NCI-H146 treated with DMSO at 0.1 percent for 48 hours (cell line): ENCODE results near the gene UBQLN2.
A peak's percentile ranks its signal among the peaks of the same experiment; 100 is the strongest.
"Not testable (repeated sequence)": the region's sequence is repeated elsewhere in the genome, so short reads cannot be mapped to it uniquely, and the experiment has no call there.

ENCODE experiments used
- DNase-seq: peaks from one replicate; lab custom pipeline; 2025; ENCODE audit not compliant: unreplicated experiment; lab: John Stamatoyannopoulos, UW

The UBQLN2 gene

DNA sequence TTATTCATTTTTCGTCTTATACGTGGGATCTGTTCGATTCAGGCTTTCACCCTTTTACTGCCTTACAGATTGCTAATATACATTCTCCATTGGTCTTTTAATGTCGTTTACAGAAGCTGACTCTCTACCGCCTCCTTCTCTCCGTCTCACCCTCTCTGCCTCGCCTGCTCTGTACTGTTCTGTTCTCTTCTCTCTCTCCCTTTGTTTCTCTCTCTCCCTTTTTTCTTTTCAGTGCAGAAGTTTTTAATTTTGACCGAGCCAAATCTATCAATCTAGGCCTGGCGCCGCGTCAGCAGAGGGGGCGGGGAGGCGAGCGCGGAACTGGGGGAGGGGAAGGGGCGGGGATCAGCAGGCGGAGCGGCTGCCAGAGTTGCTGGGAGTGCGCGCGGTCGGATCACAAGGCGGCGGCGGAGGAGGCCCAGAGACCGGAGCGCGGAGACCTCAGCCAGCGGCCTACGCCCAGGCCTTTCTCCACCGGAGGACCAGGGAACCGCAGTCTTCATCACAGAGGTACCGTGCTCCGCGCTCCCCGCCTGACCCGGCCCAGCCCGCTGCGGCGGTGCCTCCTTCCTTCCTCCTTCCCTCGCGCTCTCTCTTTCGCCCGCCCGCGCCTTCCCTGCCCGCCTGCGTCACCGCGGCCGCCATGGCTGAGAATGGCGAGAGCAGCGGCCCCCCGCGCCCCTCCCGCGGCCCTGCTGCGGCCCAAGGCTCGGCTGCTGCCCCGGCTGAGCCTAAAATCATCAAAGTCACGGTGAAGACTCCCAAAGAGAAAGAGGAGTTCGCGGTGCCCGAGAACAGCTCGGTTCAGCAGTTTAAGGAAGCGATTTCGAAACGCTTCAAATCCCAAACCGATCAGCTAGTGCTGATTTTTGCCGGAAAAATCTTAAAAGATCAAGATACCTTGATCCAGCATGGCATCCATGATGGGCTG is at the start of gene UBQLN2:
UBQLN2 (plus strand) TSS at position 397 of the 931 bp plus-strand sequence; CDS start at position 644, 247 bp downstream.
- DNase-seq: peak; percentile 62

- DNase-seq: no peak
These were observed 43.8 kb upstream of the UBQLN2 start for GRCh38 chrX:56519642-56520041.

- DNase-seq: not testable (repeated sequence)
These were observed 33.9 kb upstream of the UBQLN2 start for GRCh38 chrX:56529482-56530007.

DNA sequence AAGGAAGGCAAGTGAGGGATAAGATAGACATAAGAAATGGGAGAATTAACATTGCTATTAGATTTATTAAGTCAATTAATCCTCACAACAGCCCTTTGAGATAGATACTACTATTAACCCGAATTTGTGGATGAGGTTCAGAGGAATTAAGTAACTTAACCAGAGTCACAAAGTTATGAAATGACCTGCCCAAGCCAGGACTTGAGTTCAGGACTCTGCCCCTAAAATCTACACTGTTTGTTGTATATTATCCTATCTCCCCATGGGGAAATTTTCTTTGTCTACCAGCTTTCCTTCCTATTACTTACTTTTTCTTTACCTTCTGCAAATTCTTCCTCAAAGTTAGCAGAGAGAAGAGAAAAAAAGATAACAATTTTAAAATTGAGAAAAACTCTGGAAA is 33.4 kb upstream of the UBQLN2 start:
- no peak for DNase-seq

GRCh38 chrX:56550667-56551066 is 12.8 kb upstream of the UBQLN2 start:
- DNase-seq: no peak

DNA sequence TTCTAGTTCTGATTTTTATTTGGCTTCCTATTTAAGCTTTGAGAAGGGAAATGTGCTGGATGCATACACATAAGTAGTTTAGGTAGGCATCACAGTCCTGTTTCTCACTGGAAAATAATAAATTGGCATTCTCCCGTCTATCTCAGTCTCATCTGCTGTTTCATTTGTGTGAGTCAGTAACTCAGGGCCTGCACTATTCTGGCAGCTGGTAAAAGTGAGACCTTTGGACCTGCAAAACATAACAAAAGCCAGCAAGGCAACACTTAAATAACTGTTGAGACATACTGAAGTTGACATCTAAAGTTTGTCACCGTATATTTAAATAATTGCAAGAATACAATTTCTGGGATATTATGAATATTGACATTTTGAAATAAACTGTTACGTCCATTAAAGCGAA is 8.6 kb upstream of the UBQLN2 start:
- no peak for DNase-seq

- no peak for DNase-seq
These were observed 6.0 kb upstream of the UBQLN2 start for GRCh38 chrX:56557376-56557929.

- no peak for DNase-seq
These were observed 898 bp downstream of the UBQLN2 start for GRCh38 chrX:56564164-56564885.

DNA sequence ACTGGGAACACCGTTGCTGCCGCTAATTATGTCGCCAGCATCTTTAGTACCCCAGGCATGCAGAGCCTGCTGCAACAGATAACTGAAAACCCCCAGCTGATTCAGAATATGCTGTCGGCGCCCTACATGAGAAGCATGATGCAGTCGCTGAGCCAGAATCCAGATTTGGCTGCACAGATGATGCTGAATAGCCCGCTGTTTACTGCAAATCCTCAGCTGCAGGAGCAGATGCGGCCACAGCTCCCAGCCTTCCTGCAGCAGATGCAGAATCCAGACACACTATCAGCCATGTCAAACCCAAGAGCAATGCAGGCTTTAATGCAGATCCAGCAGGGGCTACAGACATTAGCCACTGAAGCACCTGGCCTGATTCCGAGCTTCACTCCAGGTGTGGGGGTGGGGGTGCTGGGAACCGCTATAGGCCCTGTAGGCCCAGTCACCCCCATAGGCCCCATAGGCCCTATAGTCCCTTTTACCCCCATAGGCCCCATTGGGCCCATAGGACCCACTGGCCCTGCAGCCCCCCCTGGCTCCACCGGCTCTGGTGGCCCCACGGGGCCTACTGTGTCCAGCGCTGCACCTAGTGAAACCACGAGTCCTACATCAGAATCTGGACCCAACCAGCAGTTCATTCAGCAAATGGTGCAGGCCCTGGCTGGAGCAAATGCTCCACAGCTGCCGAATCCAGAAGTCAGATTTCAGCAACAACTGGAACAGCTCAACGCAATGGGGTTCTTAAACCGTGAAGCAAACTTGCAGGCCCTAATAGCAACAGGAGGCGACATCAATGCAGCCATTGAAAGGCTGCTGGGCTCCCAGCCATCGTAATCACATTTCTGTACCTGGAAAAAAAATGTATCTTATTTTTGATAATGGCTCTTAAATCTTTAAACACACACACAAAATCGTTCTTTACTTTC is 1.8 kb downstream of the UBQLN2 start:
- DNase-seq: no peak

DNA sequence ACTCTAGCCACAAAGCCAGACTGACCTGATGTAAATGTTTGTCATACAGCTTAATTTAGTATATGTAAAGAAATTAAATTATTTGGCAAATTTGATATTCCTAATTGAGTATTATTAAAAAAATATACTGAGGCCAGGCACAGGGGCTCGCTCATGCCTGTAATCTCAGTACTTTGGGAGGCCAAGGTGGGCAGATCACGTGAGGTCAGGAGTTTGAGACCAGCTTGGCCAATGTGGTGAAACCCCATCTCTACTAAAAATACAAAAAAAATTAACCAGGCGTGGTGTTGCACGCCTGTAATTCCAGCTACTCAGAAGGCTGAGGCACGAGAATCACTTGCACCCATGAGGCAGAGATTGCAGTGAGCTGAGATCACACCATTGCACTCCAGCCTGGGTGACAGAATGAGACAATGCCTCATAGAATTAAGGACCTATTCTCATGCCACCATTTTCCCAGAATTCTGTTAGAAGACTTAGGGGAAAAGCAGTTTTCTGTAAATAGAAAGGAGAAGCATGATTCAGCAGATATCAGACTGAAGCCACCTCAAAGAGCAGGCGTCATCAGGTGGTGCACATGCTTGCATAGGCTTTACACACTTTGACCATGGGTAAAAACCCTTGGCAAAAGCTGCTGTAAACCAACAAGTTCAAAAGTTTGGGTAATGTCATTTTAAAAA is 6.1 kb downstream of the UBQLN2 start:
- DNase-seq: no peak

- DNase-seq: no peak
These were observed 9.5 kb downstream of the UBQLN2 start for GRCh38 chrX:56572975-56573374.

GRCh38 chrX:56574861-56575260 is 11.4 kb downstream of the UBQLN2 start:
- DNase-seq: no peak

DNA sequence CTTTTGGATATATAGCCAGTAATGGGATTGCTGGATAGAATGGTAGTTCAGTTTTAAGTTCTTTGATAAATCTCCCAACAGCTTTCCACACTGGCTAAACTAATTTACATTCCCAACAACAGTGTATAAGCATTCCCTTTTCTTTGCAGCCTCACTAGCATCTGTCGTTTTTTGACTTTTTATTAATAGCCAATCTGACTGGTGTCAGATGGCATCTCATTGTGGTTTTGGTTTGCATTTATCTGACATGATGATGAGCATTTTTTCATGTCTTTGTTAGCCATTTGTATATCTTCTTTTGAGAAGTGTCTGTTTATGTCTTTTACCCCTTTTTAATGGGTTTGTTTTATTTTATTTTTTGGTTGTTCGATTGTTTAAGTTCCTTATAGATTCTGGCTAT is 13.3 kb downstream of the UBQLN2 start:
- no peak for DNase-seq

- DNase-seq: no peak
These were observed 25.2 kb downstream of the UBQLN2 start for GRCh38 chrX:56588397-56589188.

GRCh38 chrX:56591830-56592229 is 28.4 kb downstream of the UBQLN2 start:
- not testable (repeated sequence) for DNase-seq

- DNase-seq: no peak
These were observed 36.7 kb downstream of the UBQLN2 start for GRCh38 chrX:56600141-56600540.

DNA sequence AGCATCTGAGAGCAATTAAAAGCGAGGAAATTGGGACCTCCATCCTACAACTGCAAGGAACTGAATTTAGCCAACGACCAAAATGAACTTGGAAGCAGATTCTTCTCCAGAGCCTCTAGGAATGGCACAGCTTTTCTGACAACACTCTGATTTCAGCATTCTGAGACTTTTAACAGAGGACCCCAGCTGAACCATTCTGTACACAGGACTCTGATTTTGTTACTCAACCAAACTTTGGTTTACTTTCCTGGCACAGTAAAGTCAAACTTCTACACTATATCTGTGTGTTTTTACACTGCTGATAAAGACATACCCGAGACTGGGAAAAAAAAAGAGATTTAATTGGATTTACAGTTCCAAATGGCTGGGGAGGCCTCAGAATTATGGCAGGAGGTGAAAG is 37.6 kb downstream of the UBQLN2 start:
- DNase-seq: no peak

- DNase-seq: no peak
These were observed 51.9 kb downstream of the UBQLN2 start for GRCh38 chrX:56615282-56615681.
